ENCODE results near the gene BTG1. TPM values are rescaled to one million over a fixed set of nuclear protein-coding genes. Genes with fewer than 3 reads are reported as not detected.

The BTG1 gene, protein sequence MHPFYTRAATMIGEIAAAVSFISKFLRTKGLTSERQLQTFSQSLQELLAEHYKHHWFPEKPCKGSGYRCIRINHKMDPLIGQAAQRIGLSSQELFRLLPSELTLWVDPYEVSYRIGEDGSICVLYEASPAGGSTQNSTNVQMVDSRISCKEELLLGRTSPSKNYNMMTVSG
- polyA plus RNA-seq (2013, experiment 1 of 2; ENCODE audit: insufficient read length): 52.9 TPM
- polyA plus RNA-seq (2013, experiment 2 of 2; ENCODE audit: insufficient read length): 56.9 TPM

- peak; percentile 100 for DNase-seq
Measured at GRCh38 chr12:92145731-92146496, at the start of gene BTG1. TSS of gene BTG1 (minus strand) at chr12:92145846. CDS start at chr12:92145535, 311 bp downstream.

GRCh38 chr12:92194561-92194960, 48.9 kb upstream of the BTG1 start:
- DNase-seq: no peak

- peak; percentile 13 for DNase-seq
Measured at GRCh38 chr12:92193846-92194245, 48.2 kb upstream of the BTG1 start.

- DNase-seq: no peak
Measured at GRCh38 chr12:92193063-92193462, 47.4 kb upstream of the BTG1 start.

- DNase-seq: no peak
Measured at GRCh38 chr12:92192360-92192759, 46.7 kb upstream of the BTG1 start.

DNA sequence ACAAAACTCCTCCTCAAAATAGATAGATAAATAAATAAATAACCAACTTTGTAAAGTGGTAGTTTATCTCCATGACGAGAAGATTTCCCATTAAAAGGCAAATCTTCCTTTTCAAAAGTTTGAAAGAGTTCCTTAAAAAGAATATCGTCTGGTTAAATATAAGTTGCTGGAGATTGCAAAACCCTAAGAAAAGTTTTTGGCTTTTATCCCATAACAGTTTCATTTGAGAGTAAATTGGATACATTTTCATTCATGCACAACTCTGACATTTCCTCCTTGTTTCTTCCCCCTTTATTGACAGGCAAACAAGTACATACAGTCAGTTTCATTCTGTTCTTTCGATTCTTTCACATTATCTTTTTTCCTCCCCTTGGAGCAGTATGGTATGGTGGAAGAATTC, 45.4 kb upstream of the BTG1 start:
- DNase-seq: no peak

GRCh38 chr12:92188517-92189188, 43.0 kb upstream of the BTG1 start:
- no peak for DNase-seq

- no peak for DNase-seq
Measured at GRCh38 chr12:92186038-92186470, 40.4 kb upstream of the BTG1 start.

GRCh38 chr12:92185052-92185451, 39.4 kb upstream of the BTG1 start:
- DNase-seq: no peak

DNA sequence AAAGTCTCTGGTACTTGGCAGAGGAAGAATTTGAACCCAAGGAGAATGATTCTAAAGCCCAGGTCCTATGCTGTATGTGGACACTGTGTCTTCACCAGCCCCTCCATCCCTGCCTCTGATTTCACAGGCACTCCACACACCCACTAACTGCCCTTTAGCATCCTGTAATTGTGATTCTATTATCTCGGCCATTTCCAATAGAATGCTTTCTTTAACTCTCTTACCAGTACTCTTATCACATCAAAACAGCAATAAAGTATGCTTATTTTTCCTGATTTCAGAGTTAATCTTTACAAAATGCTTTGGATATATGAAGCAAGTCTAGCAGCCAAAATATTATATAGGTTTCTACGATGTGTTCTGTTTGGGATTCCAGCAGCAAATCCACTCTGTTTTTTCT, 37.9 kb upstream of the BTG1 start:
- DNase-seq: no peak

GRCh38 chr12:92178340-92178739, 32.7 kb upstream of the BTG1 start:
- no peak for DNase-seq

DNA sequence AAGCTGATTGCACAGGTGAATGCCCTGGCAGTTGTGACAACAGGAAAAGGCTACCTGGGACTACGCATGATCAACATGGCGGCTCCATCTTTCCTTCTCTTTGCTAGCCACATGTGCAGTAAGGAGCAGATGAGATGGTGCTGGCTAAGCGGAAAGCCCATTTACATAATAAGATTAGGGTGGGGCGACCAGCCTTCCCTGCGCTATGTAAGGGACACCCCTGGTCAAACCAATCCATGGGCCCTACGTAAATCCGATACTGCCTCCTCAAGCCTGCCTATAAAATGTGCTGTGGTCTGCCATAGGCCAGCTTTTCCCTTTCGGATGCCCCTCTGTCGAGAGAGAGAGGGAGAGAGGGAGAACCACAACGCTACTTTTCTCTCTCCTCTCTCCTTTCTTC, 31.0 kb upstream of the BTG1 start:
- DNase-seq: no peak

DNA sequence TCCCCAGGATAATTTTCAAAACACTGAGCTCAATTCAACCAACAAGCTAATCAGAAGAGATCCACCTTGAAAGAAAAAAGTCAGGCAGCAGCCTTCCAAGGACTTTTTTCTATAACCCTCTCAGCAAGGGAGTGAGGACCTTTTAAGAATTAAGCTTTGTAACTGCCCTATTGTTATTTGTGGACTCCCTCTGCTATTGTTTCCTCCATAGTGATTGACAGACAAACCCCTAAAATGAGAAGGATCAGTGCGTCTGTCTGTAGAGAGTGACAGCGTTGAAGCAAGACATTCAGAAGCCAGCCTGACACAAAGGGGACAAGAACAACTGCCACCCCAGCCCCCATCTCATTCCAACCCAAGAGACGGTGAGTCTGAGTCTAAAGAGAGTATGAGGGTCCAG, 30.3 kb upstream of the BTG1 start:
- no peak for DNase-seq

- no peak for DNase-seq
Measured at GRCh38 chr12:92170050-92170449, 24.4 kb upstream of the BTG1 start.

- DNase-seq: no peak
Measured at GRCh38 chr12:92167075-92167474, 21.4 kb upstream of the BTG1 start.

DNA sequence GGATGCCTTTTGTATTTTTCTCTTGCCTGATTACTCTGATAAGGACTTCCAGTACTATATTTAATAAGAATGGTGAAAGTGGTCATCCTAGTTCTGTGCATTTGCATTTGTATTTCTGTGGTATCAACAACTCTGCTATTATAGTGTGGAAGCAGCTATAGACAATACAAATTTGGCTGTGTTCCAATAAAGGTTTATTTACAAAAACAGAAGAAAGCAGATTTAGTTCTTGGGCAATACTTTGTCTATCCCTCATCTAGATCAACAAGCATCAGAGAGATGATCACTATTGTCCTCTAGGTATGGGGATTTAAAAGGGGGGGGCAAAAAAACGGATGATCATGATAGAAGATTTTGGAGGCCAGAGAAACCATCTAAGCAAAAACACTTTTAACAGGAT, 19.1 kb upstream of the BTG1 start:
- no peak for DNase-seq

- no peak for DNase-seq
Measured at GRCh38 chr12:92162079-92162478, 16.4 kb upstream of the BTG1 start.

DNA sequence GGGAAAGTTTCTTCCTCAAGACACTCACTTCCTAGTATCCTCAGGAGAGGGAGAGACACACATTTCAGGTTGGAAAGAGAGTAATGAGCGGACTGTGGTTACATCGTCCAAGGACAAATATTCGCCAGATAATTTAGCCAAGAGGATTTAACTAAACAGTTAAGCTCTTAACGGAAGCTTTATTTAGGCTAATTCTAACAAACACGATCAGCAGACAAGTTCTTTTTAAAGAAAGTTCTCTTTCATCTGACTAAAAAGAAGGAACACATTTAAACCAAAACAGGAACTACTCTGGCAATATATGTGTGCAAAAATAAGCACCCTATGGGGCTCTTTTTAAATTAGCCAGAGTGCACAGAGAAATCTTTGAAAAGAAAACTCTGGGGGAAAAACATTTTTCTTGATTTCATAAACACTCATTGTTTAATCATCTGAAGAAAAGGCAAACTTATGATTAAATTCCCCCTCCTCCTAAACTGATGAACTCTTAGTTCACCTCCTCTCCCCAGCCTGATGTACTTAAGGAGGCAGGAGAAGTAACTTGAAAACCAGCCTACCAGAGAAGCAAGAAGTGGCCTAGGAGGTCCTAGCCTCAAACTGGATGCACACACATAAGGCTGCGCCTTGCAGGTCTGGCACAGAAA, 13.3 kb upstream of the BTG1 start:
- DNase-seq: no peak

- no peak for DNase-seq
Measured at GRCh38 chr12:92156704-92157395, 11.2 kb upstream of the BTG1 start.

DNA sequence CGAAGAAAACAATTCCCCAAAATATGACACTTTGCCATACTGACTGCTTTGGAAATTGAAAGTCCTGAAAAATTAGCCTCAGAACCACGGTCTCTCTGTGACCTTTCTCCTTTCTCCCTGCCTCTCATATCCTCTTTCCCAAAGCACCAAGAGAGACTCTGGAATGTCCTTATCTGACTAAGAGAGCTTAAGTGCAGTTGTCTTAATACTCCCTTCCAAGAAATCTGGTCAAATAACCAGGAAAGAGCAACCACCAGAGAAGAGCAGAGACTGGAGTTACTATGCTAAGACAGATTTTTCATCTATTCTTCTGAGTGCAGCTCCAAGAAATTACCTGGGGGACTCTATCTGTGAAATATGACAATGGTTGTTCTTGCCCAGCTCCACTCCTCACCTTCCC, 10.5 kb upstream of the BTG1 start:
- DNase-seq: no peak

GRCh38 chr12:92155733-92156132, 10.1 kb upstream of the BTG1 start:
- DNase-seq: no peak

- DNase-seq: no peak
Measured at GRCh38 chr12:92151916-92152315, 6.3 kb upstream of the BTG1 start.

- DNase-seq: no peak
Measured at GRCh38 chr12:92149563-92149962, 3.9 kb upstream of the BTG1 start.

Measured in fibroblast of skin of abdomen (primary cell).